Hepatocyte (in vitro differentiated cells): ENCODE results near the gene ZGRF1. TPM values are rescaled to one million over a fixed set of nuclear protein-coding genes. Genes with fewer than 3 reads are reported as not detected.

ENCODE experiments used
- DNase-seq: peaks from one replicate; pipeline ENCODE4 v3.0.0-alpha.2; 2016; ENCODE audit warnings: low spot score
- H2AFZ ChIP-seq: fragments of 200-600 bp; sonication (generic); 2 replicates; pipeline ENCODE4 v1.6.0; 2016; ENCODE audit warnings: antibody characterized with exemption, mild to moderate bottlenecking
- H3K27ac ChIP-seq: fragments of 200-600 bp; sonication (generic); 2 replicates; pipeline ENCODE4 v1.5.1; 2016; ENCODE audit warnings: mild to moderate bottlenecking
- H3K27me3 ChIP-seq: fragments of 200-600 bp; sonication (generic); 2 replicates; pipeline ENCODE4 v1.6.1; 2016
- H3K36me3 ChIP-seq: fragments of 200-600 bp; sonication (generic); replicated peaks from 2 replicates; pipeline ENCODE4 v1.5.1; 2016; ENCODE audit warnings: low read depth; ENCODE audit not compliant: insufficient read depth
- H3K4me1 ChIP-seq: fragments of 200-600 bp; sonication (generic); 2 replicates; pipeline ENCODE4 v1.5.1; 2016; ENCODE audit warnings: mild to moderate bottlenecking, moderate library complexity; ENCODE audit not compliant: insufficient read depth
- H3K4me2 ChIP-seq: fragments of 200-600 bp; sonication (generic); 2 replicates; pipeline ENCODE4 v1.6.0; 2016
- H3K4me3 ChIP-seq: fragments of 200-600 bp; sonication (generic); 2 replicates; pipeline ENCODE4 v1.5.1; 2016; ENCODE audit warnings: mild to moderate bottlenecking
- H3K79me2 ChIP-seq: fragments of 200-600 bp; sonication (generic); 2 replicates; pipeline ENCODE4 v1.6.0; 2017; ENCODE audit warnings: mild to moderate bottlenecking
- H3K9me2 ChIP-seq: fragments of 200-600 bp; sonication (generic); replicated peaks from 2 replicates; pipeline ENCODE4 v1.6.0; 2017; ENCODE audit warnings: mild to moderate bottlenecking; ENCODE audit not compliant: insufficient read depth
- H3K9me3 ChIP-seq: fragments of 200-600 bp; sonication (generic); 2 replicates; pipeline ENCODE4 v1.5.1; 2016; ENCODE audit warnings: low read depth, mild to moderate bottlenecking
- H4K20me1 ChIP-seq: fragments of 200-600 bp; sonication (generic); 2 replicates; pipeline ENCODE4 v1.6.0; 2016; ENCODE audit warnings: mild to moderate bottlenecking; ENCODE audit not compliant: insufficient read depth, poor library complexity, severe bottlenecking
- EZH2 ChIP-seq: fragments of 200-600 bp; sonication (generic); IDR thresholded peaks from 2 replicates; pipeline ENCODE4 v1.6.1; 2016; ENCODE audit warnings: antibody characterized with exemption, mild to moderate bottlenecking, borderline replicate concordance
- EZH2phosphoT487 ChIP-seq: fragments of 200-600 bp; sonication (generic); IDR thresholded peaks from one replicate; pipeline ENCODE4 v1.6.1; 2018; ENCODE audit warnings: antibody characterized with exemption, mild to moderate bottlenecking, low read depth, moderate library complexity; ENCODE audit not compliant: unreplicated experiment, severe bottlenecking
- WGBS: methylation state at CpG from one replicate; pipeline ENCODE4 v1.1.6; 2016; ENCODE audit warnings: low lambda C conversion rate; ENCODE audit errors: missing lambda C conversion rate; 5-methylcytosine and 5-hydroxymethylcytosine counted together
- polyA plus RNA-seq: library from polyadenylated mRNA; unstranded; fragments of >200 nt; fragmentation: Nextera tagmentation; extraction: Ambion mirVana; gene quantifications from 2 replicates; pipeline ENCODE4 v1.2.1, GENCODE V29; 2016
- total RNA-seq: library from RNA; depleted of rRNA; stranded (reverse); fragments of >200 nt; gene quantifications from 2 replicates; pipeline ENCODE4 v1.2.3, GENCODE V29; 2014
- TF ChIP-seq, protein P1 (sequence below): fragments of 200-600 bp; sonication (generic); IDR thresholded peaks from 2 replicates; pipeline ENCODE4 v1.5.1; 2016; ENCODE audit warnings: antibody characterized with exemption, mild to moderate bottlenecking; ENCODE audit not compliant: poor library complexity

Gene ZGRF1
- total and polyA plus RNA-seq, 2 experiments from 2014 or later = 1.2 to 9.9 TPM

- WGBS = 1% methylated on average over 28 of the region's 52 CpGs
- Histone ChIP-seq H3K4me2 (peak overlapping the region; percentile 99), H3K4me1 (peaks cover 38% of the 10 kb centered on the region), H3K27ac (no peak overlapping the region), H3K4me3 (no peak overlapping the region), H3K36me3 (no peaks in the 10 kb centered on the region), H3K79me2 (no peaks in the 10 kb centered on the region), H3K9me3 (no peaks in the 10 kb centered on the region), H3K9me2 (no peaks in the 10 kb centered on the region), H4K20me1 (no peaks in the 10 kb centered on the region), H3K27me3 (peaks cover 98% of the 10 kb centered on the region), H2AFZ (no peak overlapping the region)
- TF ChIP-seq EZH2 (no peak), EZH2phosphoT487 (peak; percentile 34)
- DNase-seq = no peak
Observed at GRCh38 chr4:112514647-112515197, 122.0 kb downstream of the ZGRF1 start.

DNA sequence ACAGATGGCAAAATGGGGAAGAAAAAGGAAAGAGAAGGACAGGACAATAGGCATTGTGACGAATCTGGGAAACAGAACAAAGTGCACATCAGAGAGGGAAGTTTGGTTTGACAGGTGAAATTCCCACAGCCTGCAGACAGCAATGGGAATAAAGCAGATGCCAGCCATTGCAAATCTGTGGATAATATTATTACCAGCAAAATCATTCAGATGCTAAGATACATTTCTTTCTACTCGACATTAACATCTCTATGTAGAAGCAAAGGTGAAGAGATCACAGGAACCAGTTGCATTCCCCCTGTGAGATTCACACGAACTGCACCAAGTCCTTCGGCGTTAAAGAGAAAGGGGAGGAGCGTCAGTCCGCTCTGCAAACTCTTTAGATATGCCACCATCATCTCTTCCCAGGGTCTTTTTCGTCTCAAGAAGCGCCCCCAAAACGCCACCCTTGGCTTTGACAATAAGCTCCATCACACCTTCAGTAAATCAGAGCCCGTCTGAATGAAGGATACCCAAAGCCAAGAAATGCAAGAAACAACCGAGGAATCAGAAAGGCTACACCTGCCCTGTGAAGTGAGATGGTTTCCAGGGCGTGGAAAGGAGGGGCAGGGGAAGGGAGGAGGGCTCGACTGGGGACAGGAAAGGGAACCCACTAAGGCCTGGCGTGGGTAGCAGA is 122.6 kb downstream of the ZGRF1 start:
- H3K4me3 ChIP-seq = no peak overlapping the region
- no peaks in the 10 kb centered on the region for H3K79me2 ChIP-seq
- TF ChIP-seq, protein P1, sequence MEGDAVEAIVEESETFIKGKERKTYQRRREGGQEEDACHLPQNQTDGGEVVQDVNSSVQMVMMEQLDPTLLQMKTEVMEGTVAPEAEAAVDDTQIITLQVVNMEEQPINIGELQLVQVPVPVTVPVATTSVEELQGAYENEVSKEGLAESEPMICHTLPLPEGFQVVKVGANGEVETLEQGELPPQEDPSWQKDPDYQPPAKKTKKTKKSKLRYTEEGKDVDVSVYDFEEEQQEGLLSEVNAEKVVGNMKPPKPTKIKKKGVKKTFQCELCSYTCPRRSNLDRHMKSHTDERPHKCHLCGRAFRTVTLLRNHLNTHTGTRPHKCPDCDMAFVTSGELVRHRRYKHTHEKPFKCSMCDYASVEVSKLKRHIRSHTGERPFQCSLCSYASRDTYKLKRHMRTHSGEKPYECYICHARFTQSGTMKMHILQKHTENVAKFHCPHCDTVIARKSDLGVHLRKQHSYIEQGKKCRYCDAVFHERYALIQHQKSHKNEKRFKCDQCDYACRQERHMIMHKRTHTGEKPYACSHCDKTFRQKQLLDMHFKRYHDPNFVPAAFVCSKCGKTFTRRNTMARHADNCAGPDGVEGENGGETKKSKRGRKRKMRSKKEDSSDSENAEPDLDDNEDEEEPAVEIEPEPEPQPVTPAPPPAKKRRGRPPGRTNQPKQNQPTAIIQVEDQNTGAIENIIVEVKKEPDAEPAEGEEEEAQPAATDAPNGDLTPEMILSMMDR = no peak
- peak; percentile 26 for TF ChIP-seq EZH2phosphoT487
- TF ChIP-seq EZH2 = peak; percentile 94
- H4K20me1 ChIP-seq = no peaks in the 10 kb centered on the region
- H3K4me2 ChIP-seq = peak overlapping the region; percentile 99
- H3K36me3 ChIP-seq = no peaks in the 10 kb centered on the region
- H3K9me3 ChIP-seq = no peaks in the 10 kb centered on the region
- 4% methylated on average over 14 of the region's 15 CpGs for WGBS
- peaks cover 43% of the 10 kb centered on the region for H3K4me1 ChIP-seq
- no peak overlapping the region for H2AFZ ChIP-seq
- DNase-seq = no peak
- no peak overlapping the region for H3K27ac ChIP-seq
- H3K27me3 ChIP-seq = peaks cover 98% of the 10 kb centered on the region
- no peaks in the 10 kb centered on the region for H3K9me2 ChIP-seq

GRCh38 chr4:112511803-112512118 is 124.9 kb downstream of the ZGRF1 start:
- 31% methylated on average over 4 of the region's 4 CpGs for WGBS
- Histone ChIP-seq H2AFZ (no peak overlapping the region), H3K4me3 (no peak overlapping the region), H3K27ac (no peak overlapping the region), H3K79me2 (no peaks in the 10 kb centered on the region), H3K4me1 (peaks cover 42% of the 10 kb centered on the region), H3K27me3 (peaks cover 96% of the 10 kb centered on the region), H3K9me3 (no peaks in the 10 kb centered on the region), H4K20me1 (no peaks in the 10 kb centered on the region), H3K36me3 (no peaks in the 10 kb centered on the region), H3K9me2 (no peaks in the 10 kb centered on the region), H3K4me2 (peak overlapping the region; percentile 74)
- TF ChIP-seq EZH2phosphoT487 = no peak
- TF ChIP-seq, protein P1 = no peak
- TF ChIP-seq EZH2 = no peak
- DNase-seq = no peak

DNA sequence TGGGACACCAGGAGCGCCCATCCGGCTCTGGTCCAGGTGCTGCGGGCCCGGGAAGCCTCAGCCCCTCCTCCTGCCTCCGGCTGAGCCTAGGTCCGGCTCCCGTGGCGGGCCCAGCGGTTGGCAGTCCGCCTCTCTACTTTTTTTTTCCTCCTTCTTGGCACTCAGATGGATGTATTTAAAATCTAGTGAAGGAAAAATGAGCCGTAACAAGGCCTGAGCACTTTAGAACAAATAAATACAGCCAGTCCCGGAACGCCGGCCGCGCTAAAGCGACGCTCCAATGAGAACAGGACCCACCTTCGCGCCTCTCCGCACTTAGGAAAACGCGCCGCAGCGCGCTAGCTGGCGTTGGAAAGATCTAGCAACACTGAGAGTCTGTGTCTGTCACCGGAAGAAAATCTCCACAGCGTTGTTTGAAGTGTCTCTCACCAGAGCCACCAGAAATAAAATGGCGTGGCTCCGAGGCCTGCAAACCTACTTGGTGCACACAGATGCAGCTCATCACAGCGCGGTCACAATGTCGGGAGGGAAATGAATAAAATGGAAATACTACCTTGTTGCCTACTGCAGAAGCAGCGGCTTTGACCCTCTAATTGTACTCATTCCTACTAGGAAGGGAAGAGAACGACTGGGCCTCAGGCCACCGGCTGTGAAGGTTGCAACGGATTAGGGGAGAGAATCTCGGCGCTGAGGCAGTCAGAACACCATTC is 125.5 kb downstream of the ZGRF1 start:
- Histone ChIP-seq H3K27ac (no peak overlapping the region), H3K4me1 (peaks cover 37% of the 10 kb centered on the region), H3K9me3 (no peaks in the 10 kb centered on the region), H3K36me3 (no peaks in the 10 kb centered on the region), H3K79me2 (no peaks in the 10 kb centered on the region), H3K4me2 (peak overlapping the region; percentile 74), H2AFZ (peak overlapping the region; percentile 45), H3K27me3 (peaks cover 96% of the 10 kb centered on the region), H3K9me2 (no peaks in the 10 kb centered on the region), H4K20me1 (no peaks in the 10 kb centered on the region), H3K4me3 (no peak overlapping the region)
- no peak for DNase-seq
- WGBS = 4% methylated on average over 40 of the region's 40 CpGs
- peak; percentile 87 for TF ChIP-seq EZH2phosphoT487
- peak; percentile 93 for TF ChIP-seq EZH2
- TF ChIP-seq, protein P1 = no peak
